Stimulated activated CD8-positive, alpha-beta memory T cell treated with anti-CD3 and anti-CD28 coated beads, Interleukin-15, amount 100 ng/mL, for 4 hours (primary cell): Measurements from ENCODE around the gene CAV2.
"Not testable (repeated sequence)": the region's sequence is repeated elsewhere in the genome, so short reads cannot be mapped to it uniquely, and the experiment has no call there.

Source experiments
- DNase-seq, 2 donors: peaks; one replicate each; pipeline ENCODE4 v3.0.0-alpha.2; 2020; ENCODE audit warnings: low read depth in 2 of 2

The CAV2 gene

GRCh38 chr7:116499168-116500077, at the start of gene CAV2:
CAV2 (plus strand) TSS chr7:116499738; CDS start chr7:116499782, 44 bp downstream.
- no peak for DNase-seq

- no peak for DNase-seq
Measured at GRCh38 chr7:116449950-116450349, 49.6 kb upstream of the CAV2 start.

DNA sequence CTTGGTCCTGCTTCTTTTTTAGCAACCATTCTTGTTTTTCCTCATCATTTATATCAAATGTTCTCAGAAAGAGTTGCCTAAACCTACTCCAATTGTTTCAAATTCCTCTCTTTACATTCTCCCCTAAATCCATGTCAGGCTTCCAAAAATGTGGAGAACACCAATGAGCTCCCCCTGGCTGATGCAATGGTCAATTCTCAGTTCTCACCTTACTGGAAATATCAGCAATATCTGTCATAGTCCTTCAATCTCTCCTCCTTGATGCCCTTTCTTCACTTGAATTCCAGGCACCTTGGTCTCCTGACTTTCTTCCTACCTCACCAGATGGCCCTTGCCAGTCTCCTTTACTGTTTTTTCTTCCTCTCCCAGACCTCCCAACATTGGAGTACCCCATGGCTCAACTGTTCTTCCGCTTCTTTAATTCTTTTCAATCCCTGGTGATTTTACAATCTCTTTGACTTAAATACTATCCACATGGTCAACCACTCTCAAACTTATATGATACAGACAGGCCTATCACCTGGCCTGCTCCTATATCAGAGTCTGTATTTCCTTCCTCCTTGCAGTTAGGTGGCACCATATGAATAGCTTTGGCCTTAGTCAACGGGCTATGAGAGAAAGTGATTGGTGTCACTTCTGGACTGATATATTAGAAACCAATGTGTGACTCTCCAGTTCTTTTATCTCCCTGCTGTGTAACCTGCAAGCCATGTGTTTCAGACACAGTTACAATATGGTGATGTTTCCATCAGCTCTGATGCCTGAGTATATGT, 47.4 kb upstream of the CAV2 start:
- no peak for DNase-seq

DNA sequence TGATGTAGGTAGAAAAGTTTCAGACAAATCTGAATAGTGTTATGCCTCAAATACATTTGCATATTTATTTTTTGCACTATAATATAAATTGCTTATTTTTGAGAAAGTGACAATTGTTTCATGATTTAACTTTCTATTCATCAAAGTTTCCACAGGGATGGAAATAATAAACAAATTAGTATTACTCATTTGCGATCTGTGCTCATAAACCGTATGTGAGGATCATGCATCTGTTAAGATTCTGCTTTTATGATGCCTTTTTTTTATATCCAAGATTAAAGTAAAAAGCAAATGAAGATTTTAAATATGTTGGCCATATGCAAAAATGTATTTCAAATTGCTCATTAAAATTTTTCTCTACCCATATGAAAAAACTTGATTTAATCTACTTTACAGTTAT, 45.2 kb upstream of the CAV2 start:
- DNase-seq = no peak

- DNase-seq = no peak
Measured at GRCh38 chr7:116455009-116455408, 44.5 kb upstream of the CAV2 start.

DNA sequence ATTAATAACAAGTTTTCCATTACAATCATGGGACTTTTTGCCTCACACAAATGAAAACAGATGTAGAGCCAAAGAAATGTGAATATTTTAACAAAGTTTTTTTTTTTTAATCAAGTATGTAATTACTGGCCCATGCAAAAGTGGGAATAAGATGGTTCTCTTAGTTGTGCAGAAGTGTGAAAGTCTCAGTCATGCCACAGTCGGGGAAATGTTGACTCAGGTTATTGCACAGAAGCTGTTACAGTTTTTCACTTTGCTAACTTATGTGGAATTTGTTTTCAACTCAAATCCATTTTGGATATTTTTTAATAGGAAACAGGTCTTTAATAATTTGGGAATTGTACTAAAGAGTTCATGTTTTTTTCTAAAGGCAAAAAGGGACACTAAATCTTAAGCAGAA, 44.0 kb upstream of the CAV2 start:
- no peak for DNase-seq

GRCh38 chr7:116461500-116461899, 38.0 kb upstream of the CAV2 start:
- no peak for DNase-seq

DNA sequence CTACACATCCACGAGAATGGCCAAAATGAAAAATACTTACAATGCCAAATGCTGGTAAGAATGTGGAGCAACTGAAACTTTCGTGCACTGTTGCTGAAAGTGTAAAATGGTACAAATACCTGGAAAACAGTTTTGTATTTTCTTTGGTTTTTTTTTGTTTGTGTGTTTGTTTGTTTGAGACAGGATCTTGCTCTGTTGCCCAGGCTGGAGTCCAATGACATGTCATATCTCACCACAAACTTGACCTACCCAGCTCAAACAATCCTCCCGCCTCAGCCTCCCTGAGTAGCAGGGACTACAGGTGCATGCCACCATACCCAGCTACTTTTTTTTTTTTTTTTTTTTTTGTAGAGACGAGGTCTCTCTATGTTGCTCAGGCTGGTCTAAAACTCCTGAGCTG, 35.6 kb upstream of the CAV2 start:
- no peak for DNase-seq

GRCh38 chr7:116464375-116464774, 35.2 kb upstream of the CAV2 start:
- DNase-seq = no peak

DNA sequence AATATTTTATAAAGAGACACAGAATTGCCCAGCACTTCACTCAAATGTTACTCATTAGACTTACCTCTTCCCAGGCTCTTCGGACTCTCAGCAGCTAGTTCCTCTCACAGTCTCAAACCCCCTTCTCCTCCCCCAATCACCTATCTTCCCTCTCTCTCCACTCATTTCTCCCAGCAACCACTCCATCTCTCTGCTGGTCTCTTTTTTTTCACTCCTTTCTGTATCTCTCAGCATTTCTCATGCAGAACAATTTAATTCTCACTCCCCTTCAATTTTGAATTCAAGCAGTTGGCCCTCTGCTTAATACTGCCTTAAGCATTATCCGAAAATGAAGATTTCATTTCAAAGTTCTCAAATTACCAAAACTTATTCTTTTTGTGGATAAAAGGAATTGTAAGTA, 34.4 kb upstream of the CAV2 start:
- DNase-seq = no peak

DNA sequence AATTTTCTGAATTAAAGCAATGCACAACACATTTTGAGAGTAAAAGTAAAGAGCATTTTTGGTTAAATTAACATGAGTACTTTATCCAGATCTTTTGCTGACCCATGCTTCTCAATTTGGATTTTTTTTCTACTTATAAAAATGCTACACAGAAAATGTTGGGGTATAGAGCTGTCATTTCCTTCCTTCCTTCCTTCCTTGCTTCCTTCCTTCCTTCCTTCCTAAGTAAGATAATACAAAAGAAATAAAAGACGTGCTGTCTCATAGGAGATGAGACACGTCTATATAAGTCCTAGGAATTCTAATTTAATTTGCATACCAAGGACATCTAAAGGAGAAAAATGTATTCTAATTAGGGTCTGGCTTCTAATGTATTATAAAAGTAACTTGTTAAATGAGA, 31.0 kb upstream of the CAV2 start:
- no peak for DNase-seq

DNA sequence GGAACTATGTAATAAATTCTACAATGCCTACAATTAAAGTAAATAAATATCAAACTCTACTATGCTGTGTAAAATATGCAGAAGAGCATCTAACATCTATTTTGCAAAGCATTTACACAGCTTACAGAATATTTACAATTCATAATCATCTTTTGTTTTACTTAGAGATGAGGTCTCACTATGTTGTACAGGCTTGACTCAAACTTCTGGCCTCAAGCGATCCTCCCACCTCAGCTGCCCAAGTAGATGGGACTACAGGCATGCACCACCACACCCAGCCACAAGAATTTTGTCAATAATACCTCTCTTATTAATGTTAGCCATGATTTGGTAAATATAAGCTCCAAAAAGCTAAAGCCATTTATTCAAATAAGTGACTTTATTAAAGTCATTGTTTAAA, 21.9 kb upstream of the CAV2 start:
- DNase-seq = no peak

GRCh38 chr7:116478834-116479233, 20.7 kb upstream of the CAV2 start:
- DNase-seq = no peak

DNA sequence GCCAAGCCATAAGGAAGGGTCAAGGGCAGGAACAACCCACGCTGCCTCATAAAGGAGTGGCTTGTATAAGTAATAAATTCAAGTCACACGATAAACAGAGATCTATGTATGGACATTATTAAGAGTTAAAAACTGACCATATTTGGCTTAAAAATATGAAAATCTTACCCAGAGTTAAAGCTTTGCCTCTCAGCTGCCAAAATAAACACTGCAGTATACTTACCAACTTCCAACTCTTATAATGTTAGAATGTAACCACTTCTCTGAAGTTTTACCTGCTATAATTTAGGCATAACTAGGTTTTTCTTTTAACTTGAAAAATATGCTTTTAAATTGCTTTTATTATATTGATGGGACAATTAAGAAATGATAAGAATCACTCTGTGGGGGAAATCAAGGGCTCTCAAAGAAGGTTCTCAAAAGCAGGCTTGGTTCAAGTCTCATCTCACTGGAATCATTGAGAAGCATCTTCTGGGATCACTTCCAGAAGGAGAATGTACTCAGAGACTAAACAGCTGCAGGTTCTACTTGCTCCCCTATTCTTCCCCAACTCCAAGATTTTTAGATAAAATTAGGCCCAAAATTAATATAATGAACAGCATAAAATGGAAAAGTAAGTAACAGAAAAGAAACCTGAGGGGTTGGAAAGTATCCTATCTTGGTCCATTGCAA, 16.1 kb upstream of the CAV2 start:
- no peak for DNase-seq

DNA sequence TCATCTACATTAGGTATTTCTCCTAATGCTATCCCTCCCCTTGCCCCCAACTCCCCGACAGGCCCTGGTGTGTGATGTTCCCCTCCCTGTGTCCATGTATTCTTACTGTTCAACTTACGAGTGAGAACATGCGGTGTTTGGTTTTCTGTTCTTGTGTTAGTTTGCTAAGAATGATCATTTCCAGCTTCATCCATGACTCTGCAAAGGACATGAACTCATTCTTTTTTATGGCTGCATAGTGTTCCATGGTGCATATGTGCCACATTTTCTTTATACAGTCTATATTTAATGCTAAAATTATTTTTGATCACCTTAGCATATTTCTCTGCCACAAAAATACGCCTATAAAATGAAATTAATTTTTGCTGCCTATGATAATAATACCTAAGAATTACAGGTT, 15.1 kb upstream of the CAV2 start:
- DNase-seq = not testable (repeated sequence)

DNA sequence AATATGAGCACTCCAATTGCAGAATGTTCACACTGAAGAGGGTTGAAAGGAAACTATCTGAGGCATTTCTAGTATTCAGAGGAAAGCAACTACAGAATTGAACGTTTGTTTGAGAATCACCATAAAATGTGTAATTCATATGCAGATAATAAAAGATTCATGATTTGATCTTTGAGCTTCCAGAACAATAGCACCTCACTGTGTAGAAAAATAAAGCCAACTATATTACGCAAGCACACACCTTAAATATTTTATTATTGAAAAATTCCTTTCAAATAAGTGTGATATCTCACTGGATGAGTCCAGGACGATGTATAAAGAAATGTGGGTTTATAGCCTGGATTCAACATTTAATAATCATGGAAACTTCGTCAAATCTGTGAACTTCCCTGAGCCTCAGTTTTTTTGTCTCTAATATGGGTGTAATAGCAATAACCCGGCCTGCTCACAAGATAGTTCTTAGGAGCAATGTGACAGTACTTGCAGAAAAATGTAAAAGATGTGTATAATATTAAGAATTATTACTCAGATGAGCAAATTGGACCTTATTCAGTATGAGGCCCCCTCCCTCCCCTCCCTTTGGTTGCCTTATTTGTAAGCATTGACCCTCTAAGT, 11.5 kb upstream of the CAV2 start:
- no peak for DNase-seq

DNA sequence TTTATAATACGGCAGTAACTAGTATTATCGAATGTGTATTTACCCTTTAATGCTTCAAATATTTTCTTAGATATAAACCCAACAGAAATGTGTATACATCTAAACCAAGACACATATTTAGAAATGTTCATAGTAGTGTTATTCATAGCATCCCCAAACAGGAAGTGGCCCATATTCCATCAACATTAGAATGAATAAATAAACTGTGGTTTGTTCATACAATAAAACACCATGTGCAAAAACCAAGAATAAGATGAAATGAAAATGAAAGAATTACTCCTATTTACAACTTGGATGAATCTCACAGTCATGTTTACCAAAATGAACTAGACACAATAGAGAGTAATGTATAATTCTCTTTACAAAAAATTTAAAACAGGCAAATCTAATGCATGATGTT, 9.2 kb upstream of the CAV2 start:
- no peak for DNase-seq

DNA sequence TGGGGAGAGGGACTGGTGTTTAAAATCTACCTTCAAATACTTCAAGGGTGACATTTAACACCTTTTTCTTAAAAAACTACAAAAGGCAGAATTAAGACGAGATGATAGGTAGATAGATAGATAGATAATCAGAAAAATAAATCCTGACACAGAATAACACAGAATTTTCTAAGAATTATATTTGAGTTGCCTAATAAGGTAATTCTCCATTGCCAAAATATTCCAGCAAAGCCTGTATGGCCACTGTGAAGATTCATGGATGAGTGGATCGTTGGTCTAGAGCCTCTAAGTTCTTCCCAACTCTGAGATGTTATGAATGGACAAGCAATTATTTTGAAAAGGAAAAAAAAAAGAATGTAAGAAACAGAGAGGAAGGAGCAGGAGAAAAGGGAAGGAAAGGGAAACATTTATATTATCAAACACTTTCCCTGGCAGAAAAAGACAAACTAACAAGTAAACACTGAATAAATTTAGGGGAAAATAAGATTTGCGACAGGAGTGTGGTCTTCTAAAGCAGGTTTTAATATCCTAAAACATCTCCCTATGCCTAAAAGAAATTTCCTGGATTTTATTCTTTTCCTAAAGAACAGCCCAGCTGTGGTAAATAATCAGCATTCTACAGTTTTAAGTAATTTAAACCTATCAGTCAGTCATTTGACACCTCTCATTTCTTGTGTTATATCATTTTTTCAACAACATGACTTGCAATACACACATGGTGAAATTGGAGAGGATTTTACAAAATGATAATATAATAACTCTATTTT, 7.5 kb upstream of the CAV2 start:
- no peak for DNase-seq

GRCh38 chr7:116492654-116493109, 6.9 kb upstream of the CAV2 start:
- no peak for DNase-seq

DNA sequence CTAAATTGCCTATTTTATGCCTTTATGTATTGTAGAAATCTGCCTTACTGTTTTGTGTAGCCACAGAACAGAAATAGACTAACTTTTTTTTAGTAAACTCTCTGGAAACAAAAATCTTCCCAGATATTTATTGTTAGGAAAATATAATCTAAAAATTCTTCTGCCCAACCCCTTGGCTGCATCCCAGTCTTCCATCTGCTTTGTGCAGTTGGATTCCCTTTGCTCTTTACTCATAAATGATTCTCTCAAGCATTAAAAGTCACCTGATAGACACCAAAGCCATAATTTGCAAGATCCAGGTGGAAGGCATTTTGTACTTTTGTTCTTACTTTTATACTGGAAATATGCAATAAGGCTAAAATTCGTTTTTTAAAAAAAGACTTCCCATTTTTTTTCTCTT, 6.1 kb upstream of the CAV2 start:
- DNase-seq = no peak

DNA sequence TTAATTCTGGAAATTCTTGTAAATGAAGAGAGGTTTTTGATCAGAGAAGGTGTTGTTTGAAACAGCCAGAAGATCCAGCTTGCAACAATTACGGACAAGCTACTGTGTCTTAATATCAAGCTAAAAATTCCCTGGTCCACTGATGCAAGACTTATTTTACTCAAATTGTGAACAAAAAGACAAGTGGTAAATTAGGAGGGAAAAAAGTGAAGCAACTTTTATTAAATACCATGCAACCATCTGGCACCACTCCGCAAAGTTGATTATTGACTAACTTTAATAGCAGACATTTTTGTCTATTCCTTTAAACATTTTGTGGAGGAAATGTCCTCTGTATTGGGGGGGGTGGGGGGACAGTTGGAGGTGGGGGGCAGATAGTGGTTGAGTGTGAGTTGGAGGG, 5.1 kb upstream of the CAV2 start:
- DNase-seq = no peak
